ENCODE measurements around the gene HYAL3.

Gene HYAL3, protein sequence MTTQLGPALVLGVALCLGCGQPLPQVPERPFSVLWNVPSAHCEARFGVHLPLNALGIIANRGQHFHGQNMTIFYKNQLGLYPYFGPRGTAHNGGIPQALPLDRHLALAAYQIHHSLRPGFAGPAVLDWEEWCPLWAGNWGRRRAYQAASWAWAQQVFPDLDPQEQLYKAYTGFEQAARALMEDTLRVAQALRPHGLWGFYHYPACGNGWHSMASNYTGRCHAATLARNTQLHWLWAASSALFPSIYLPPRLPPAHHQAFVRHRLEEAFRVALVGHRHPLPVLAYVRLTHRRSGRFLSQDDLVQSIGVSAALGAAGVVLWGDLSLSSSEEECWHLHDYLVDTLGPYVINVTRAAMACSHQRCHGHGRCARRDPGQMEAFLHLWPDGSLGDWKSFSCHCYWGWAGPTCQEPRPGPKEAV

DNA sequence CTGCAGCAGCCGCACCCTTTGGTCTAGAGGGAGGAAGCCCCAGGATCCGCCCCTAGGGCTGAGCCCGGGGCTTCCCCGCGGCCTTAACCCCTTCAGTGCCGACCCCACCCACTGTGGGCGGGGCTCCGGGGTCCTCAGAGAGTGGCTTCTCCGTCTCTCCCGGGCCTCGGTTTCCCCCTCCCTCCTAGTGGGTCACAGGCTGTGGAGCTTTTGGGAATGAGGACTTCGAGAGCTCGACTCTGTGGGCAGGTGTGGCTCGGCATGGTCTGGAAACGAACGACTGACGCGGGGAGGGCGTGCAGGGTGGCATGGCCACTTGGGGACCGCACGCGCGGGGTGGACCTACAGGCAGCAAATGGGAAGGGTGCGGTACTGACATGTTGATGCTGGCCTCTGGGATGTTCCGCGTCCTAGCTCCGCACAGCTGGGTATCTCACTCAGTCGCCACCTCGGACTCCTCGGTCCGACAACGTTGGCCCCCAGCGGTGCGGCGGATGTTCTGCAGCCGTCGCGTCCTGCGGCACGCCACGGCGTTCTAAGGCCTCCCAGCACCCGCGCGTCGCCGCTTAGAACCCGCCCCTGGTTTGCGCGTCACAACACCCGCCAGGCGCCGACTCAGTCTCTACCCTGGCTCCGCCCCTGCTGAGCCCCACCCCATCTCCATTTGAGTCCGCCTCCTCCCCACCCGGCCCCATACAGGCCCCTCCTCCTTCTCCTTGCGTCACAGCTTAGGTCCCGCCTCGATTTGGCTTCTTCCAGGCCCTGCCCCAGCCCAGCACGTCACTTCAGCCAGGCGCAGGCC, at the start of gene HYAL3, which contains the start of gene NAA80:
Gene HYAL3 (minus strand): TSS at position 570 of the 802 bp plus-strand sequence. CDS start 3,803 bp downstream, outside the sequence.
Gene NAA80 (minus strand): TSS at position 570 of the 802 bp plus-strand sequence. CDS start 1,942 bp downstream, outside the sequence.
- peak; percentile 100 for DNase-seq (ENCODE audit: low read depth)

DNA sequence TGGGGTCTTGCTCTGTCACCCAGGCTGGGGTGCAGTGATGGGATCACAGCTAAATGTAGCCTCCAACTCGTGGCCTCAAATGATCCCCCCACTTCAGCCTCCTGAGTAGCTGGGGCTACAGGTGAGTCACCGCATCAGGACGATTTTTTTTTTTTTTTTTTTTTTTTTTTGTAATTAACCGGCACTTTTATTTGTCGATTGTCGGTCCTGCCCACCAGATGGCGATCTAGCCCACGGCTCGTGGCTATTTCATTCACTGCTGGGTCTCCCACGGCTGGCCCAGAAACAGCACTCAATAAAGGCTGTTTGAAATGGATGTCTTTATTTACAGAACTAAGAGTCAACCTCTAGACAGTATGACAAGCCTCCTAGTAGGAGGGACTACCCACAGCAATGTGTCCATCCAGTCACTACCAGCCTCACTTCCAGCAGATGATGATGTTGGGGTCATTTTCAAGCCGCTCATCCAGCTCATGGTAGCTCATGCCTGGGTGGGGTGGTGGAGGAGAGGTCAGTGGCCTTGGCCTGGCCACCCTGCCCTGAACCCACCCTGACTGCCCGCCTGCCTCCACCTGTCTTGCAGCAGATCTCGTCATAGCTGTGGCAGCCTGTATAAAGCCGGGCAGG, 48.1 kb upstream of the HYAL3 start:
- DNase-seq (ENCODE audit: low read depth) = peak; percentile 81

DNA sequence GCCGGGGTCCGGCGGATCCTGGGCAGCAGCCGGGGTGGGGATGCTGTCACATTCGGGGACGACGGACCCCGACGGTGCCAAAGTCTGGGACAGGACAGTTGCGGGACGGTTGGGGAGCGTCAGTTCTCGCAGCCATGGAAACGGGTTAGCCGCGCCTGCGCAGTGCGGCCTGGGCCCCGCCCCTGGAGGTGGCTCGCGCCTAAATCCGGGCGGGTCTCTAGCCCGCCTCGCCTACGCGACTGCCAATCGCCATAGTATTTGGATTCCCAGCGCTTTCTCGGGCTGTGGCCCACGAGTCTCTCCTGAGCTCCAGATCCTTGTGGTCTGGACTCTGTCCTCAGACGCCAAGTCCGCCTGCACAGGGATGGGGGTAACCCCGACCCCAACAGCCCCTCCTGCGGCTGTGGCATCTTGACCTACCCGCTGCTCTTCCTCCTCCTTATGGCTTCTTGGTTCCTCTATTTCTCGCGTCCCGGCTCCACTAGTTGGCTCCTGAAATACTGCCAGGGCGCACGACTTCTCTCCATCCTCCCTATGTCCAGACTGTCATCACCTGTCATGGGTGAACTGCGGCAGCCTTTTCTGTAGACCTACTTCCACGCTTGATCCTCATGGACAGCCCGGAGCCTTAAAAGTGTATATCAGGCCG, 46.5 kb upstream of the HYAL3 start, which contains the start of gene ZMYND10:
Gene ZMYND10 (minus strand): TSS at position 147 of the 649 bp plus-strand sequence. CDS start 153 bp downstream, outside the sequence.
- DNase-seq (ENCODE audit: low read depth) = peak; percentile 66

DNA sequence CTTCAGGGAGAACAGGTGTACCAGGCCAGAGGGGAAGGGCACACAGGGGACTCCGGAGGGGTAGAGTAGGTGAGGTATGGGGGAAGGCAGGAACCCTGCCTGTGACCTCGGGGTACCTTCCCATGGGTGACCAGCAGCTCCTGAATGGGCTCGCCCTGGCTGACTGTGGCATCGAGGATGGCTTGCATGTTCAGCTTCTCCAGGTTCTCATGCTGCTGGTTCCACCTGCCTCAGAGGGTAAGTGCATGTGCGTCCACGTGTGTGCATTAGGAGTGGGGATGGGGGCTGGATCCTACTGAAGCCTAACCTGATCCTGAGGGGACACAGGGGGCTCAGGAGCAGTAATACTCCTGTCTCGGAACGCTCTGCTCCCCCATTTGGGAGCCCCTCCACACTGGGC, 45.8 kb upstream of the HYAL3 start:
- no peak for DNase-seq (ENCODE audit: low read depth)

DNA sequence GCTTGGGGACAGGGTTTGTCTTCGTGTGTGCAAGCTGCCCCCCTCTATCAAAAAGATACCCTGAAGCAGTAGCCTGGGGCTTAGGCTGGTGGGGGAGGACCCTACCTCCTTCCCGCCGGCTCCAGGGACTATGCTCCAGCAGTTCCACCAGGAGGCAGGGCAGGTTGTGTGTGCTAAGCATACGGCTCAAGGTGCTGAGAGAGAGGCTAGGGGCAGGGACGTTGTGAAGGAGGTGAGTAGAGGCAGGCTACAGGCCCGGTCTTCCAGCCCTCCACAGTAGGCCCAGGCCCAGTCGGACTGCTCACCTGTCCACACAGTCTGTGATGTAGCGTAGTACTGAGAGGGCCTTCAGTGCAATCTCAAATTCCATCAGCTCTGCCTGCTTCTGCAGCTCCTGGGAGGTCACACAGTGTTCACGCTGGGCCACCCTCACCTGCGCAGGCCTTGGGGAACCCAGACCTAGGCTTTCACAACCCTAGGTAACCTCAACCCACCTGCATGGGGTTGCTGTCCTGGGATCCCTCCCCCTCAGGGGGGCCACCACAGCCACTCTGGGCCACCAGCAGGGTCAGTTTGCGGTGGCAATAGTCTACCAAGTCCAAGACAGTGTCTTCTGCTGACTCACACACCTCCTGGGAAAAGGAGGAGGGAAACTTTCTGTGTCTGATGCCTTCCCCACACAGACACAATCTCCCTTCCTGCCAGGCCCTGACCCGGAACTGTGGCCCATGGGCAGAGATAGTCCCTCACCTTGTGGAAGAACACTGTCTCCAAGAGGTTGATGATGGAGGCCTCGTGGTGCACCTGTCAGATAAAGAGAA, 43.8 kb upstream of the HYAL3 start:
- no peak for DNase-seq (ENCODE audit: low read depth)

DNA sequence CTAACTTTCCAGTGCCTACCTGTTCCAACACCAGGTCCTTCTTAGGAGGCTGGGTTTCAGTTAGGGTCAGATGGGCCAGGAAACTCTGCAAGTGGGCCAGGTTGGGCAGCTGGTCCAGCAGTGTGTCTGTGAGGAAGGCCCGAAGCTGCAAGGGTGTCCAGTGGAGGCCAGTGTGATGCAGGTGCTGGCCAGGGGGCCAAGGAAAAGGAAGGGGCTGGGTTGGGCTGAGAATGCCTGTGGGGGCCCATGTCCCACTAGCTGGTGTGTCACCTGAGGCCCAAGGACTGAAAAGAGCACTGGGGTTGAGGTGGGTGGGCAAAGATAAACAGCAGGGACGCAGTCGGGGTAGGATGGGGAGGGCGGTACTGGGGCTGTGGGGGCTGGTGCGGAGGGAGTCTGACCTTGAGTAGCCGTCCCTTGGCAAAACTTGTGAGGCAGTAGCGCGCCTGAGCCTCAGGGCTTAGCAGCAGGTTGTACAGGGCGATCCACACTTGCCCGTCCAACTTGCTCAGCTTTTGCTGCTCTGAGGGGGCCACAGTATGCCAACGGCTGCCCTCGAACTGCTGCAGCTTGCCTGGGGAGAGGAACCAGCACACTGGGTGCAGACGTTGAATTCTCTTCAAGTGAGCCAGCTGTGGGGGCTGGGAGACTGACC, 42.9 kb upstream of the HYAL3 start:
- no peak for DNase-seq (ENCODE audit: low read depth)

DNA sequence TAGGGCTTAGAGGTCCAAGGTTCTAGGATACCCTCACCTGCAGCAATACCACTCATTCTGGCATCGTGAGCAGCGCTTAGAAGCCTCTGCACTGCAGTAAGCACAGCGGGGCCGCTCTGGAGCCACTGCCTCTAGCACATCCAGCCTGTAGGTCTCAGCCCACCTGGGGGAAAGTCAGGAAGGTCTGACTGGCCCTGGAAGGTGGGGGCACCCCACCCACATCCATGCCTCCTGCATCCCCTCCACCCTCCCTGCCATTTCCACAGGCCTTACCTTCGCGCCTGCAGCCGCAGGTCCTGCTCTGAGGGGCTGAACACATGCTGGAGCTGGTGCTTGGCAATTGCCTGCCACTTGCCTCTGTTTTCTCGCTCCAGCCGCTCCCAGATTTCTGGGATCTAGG, 42.3 kb upstream of the HYAL3 start:
- no peak for DNase-seq (ENCODE audit: low read depth)

DNA sequence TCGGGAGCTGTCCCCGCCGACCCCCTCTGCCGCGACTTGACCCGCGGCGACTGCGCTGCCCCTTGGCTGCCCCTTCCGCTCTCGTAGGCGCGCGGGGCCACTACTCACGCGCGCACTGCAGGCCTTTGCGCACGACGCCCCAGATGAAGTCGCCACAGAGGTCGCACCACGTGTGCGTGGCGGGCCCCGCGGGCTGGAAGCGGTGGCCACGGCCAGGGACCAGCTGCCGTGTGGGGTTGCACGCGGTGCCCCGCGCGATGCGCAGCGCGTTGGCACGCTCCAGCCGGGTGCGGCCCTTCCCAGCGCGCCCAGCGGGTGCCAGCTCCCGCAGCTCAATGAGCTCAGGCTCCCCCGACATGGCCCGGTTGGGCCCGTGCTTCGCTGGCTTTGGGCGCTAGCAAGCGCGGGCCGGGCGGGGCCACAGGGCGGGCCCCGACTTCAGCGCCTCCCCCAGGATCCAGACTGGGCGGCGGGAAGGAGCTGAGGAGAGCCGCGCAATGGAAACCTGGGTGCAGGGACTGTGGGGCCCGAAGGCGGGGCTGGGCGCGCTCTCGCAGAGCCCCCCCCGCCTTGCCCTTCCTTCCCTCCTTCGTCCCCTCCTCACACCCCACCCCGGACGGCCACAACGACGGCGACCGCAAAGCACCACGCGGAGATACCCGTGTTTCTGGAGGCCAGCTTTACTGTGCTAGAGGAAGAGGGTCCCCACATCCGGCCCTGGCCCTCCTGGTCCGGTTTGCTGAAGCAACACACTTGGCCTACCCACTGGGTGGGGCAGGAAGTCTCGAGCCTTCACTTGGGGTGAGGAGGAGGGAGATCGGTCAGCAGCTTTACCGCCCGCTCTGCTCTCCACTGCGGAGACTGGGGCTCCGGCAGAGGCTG, 41.5 kb upstream of the HYAL3 start, which contains the start of gene RASSF1:
Gene RASSF1 (minus strand): TSS at position 389 of the 882 bp plus-strand sequence. CDS start 31 bp downstream, at position 358.
- DNase-seq (ENCODE audit: low read depth) = peak; percentile 80

DNA sequence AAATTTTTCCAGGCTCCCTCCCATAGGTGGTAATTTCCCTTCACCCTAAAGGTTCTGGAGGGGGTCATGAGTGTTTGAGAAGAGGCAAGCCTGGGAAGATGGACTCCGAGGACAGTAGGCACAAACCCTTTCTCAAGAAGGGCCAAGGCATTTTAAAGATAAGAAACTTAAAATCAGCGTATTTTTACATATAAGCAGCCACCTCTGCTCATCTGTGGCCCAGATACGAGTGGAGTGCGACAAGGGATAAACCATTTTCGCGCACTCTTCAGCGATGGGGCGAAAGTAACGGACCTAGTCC, 40.9 kb upstream of the HYAL3 start:
- no peak for DNase-seq (ENCODE audit: low read depth)

DNA sequence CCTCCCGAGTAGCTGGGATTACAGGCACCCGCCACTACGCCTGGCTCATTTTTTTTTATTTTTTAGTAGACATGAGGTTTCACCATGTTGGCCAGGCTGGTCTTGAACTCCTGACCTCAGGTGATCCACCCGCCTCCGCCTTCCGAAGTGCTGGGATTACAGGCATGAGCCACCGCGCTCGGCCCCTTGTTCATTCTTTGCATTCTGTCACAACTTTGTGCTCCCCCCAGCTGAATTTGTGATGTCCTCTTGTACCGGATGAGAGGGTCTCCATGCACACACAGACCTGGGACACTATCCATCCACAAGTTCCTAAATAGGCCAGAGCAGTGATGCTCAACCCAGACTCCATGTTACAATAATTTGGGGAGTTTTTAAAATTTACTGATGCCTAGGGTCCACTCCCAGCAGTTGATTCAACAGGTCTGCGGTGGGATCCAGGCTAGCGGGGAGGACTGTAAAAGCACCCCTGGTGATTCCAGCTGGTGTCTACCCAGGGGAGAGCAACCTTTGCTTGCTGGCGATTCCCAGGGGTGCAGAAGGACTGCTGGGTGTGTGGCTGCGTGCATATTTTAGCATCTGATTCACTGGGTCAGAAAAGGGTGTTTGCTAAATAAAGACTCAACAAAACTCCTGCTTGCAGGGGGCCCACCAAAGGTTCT, 40.4 kb upstream of the HYAL3 start:
- peak; percentile 79 for DNase-seq (ENCODE audit: low read depth)

DNA sequence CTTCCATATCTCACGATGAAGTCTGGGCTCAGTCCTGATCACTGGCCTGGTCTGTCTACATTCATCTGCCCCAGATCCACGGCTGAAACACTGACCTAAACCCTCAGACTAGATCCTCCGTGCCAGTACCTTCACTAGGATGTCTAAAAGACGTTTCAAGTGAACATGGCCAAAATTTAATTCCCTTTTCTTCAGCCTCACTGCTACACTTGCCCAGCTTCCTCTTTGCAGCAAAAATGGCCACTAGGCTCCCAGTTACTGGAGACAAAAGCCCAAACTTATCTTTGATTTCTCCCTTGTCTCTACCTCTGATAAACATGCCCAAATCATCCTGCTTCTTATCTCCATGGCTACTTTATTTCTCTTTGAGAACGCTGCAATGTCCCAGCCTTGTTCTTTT, 39.8 kb upstream of the HYAL3 start:
- no peak for DNase-seq (ENCODE audit: low read depth)

DNA sequence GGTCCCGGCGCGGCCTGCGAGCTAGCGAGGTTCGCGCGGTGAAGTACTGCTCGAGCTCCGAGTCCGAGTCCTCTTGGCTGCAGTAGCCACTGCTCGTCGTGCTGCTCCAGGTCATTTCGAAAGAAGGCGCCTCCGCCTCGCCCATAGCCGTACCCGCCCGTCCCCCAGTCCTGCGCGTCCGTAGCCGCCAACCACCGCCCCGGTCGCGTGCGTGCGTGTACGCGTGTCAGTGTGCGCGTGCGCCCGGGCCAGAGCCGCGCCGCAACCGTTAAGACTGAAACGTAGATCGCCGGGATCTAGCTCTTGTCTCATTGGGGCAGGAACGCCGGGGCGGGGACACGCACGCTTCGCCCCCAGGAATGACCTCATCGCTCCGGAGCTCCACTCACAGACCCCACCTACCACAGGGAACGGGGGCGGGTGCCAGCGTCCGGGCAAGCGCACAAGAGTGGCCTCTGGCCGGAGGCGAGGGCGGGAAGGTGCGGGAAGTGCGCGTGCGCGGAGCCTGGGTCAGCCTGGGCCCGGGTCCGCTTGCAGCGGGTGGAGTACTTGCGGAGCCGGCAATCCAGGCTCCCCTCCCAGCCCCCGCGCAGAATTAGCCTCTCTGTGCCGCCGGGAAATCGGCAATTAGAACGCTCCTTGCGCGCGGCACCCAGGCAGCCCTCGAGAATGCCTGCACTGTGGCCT, 38.1 kb upstream of the HYAL3 start:
- peak; percentile 100 for DNase-seq (ENCODE audit: low read depth)

DNA sequence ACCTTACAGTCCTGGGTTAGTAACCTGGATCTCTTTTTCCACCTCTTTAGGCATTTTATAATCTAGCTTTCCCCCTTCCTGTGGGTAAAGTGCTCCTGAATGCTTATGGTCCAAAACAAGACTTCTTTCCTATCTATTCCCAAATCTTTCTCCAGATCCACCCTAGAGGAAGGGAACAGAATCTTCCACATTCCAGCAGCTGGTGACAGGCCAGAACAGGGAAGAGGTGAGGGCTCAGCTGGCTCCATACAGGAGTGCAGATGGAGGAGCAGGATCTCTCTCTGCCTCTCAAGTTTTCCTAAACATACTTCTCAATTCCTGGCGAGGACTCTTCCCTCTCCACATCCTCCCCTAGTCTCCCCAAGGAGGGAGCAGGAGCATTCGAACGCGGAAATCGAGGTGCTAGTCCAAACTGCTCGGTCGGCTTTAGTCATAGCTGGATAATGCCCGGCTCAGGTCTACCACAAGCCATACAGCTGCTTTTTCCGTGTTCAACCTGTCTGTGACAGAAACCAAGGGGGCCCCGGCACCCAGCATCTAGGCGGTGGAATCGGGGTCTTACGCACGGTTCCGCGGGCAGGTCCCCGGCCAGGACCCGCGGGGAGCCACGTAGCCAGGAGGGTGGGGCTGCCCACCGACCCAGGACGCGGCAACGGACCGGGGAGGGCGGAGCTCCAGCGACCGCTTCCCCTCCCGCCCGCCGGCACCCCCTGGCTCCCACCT, 37.4 kb upstream of the HYAL3 start:
- peak; percentile 49 for DNase-seq (ENCODE audit: low read depth)

DNA sequence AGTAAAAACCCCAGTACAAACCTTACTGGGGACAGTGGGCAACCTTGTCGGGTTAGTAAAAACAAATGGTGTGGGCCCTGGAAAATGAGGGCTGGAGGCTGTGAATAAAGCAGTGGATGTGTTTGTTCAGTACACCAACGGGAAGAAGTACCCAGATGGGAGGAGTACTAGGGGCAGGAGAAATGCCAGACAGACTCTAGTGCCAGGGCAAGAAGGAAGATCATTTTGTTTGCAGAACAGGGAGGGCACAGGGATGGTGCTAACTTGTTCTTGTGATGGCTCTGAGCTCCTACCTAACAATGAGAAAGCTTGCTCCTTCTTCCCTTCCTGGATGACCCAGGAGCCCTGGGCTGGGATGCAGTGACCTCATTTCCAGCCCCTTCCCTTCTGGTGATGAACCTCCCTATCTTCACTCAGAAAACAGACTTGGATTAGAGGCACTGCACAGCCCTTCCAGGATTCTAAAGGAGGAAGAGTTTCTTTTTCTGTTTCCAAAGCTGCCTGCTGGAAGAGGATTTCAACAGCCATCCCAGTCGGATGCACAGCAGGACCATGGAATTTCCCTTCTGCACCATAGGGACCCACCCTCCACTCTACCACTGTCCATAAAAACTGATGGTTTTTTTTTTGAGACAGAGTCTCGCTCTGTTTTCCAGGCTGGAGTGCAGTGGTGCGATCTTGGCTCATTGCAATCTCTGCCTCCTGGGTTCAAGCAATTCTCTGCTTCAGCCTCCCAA, 35.3 kb upstream of the HYAL3 start:
- peak; percentile 27 for DNase-seq (ENCODE audit: low read depth)

DNA sequence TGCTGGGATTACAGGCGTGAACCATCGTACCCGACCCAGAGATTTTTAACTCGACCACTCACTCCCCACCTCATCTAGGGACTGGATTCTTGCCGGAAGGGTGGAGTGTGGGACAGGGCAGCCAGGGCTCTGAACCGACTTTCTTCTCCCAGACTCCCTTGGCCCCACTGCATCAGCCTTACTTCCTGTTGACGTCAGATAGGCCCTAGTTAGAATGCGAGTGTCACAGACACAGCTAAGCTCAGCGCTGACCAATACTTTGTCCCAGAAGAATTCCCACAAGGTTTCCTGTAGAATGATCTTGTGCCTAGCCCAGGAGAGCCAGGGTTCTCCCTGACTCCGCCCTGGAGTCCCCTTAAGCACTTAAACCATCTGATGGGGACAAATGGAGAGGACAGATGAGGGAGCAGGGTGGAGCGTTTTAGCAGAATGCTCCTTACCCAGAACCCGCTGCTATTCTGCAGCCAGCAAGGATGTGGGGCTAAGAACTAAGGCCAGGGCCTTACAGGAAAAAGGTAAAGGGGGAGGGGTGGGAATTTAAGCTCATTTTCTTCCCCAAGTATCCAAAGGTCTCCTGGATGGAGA, 34.6 kb upstream of the HYAL3 start:
- DNase-seq (ENCODE audit: low read depth) = peak; percentile 81

DNA sequence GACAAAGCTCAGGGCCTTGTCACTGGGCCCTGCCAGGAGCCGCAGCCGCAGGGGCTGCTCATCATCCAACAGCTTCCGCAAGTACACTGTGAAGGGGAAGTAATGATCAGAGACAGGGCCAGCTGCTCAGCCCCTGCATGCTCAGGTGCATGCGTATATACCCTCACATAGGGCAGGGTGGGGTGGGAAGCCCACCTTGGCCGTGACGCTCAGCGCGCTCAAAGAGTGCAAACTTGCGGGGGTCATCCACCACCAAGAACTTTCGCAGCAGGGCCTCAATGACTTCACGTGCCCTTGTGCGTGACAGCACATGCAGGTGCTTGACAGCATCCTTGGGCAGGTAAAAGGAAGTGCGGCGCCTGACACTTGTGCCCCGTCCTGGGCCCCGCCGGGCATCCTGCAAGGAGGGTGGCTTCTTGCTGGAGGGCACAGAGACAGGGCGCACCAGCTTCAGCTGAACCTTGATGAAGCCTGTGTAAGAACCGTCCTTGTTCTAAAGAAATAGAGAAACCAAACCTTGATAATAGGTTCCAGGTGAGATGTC, 32.2 kb upstream of the HYAL3 start:
- no peak for DNase-seq (ENCODE audit: low read depth)

Data from EH (cell line).